GM12891 (cell line): ENCODE results near the gene SSH3.

Source experiments
- DNase-seq: peaks from one replicate; pipeline ENCODE4 v3.0.0; 2011; ENCODE audit warnings: low spot score; ENCODE audit not compliant: insufficient read length
- FAIRE-seq: peaks from 2 replicates; lab custom pipeline; 2011; peaks lifted over from hg19 to GRCh38; lab: Jason Lieb, UNC
- PAX5 ChIP-seq: IDR thresholded peaks from 2 replicates; pipeline ENCODE4 v1.6.1; 2011; ENCODE audit warnings: low read length, moderate library complexity, mild to moderate bottlenecking; ENCODE audit not compliant: insufficient read depth, severe bottlenecking
- POLR2A ChIP-seq: IDR thresholded peaks from 2 replicates; pipeline ENCODE4 v1.6.1; 2011; ENCODE audit warnings: low read depth, low read length, control low read depth
- POLR2AphosphoS5 ChIP-seq: IDR thresholded peaks from 2 replicates; pipeline ENCODE4 v1.6.1; 2011; ENCODE audit warnings: low read depth, low read length, control low read depth
- POU2F2 ChIP-seq: IDR thresholded peaks from 2 replicates; pipeline ENCODE4 v1.6.1; 2011; ENCODE audit warnings: low read depth, mild to moderate bottlenecking, control low read depth, low read length, moderate library complexity
- SPI1 ChIP-seq: IDR thresholded peaks from 2 replicates; pipeline ENCODE4 v1.6.1; 2011; ENCODE audit warnings: low read depth, low read length, control low read depth
- TAF1 ChIP-seq: IDR thresholded peaks from 2 replicates; pipeline ENCODE4 v1.6.1; 2011; ENCODE audit warnings: low read depth, low read length, control low read depth

The SSH3 gene

GRCh38 chr11:67303835-67304411, 593 bp downstream of the SSH3 start:
- FAIRE-seq (no peak), DNase-seq (no peak)
- no peak for TF ChIP-seq POLR2AphosphoS5
- TF ChIP-seq POLR2A, result no peak
- TF ChIP-seq POU2F2, result no peak
- TF ChIP-seq SPI1, result no peak
- no peak for TF ChIP-seq PAX5
- TF ChIP-seq TAF1, result no peak

GRCh38 chr11:67304511-67305113, 1.3 kb downstream of the SSH3 start:
- no peak for FAIRE-seq
- no peak for DNase-seq
- TF ChIP-seq TAF1 (no peak), POLR2AphosphoS5 (no peak), POU2F2 (no peak), SPI1 (no peak), PAX5 (no peak), POLR2A (no peak)

GRCh38 chr11:67306769-67307544, 3.6 kb downstream of the SSH3 start:
- no peak for TF ChIP-seq SPI1
- TF ChIP-seq PAX5, result no peak
- no peak for TF ChIP-seq POLR2AphosphoS5
- no peak for TF ChIP-seq TAF1
- TF ChIP-seq POLR2A, result no peak
- TF ChIP-seq POU2F2, result no peak
- FAIRE-seq (no peak), DNase-seq (no peak)

- no peak for TF ChIP-seq SPI1
- no peak for TF ChIP-seq POU2F2
- DNase-seq (no peak), FAIRE-seq (no peak)
Measured at GRCh38 chr11:67307545-67308001, 4.2 kb downstream of the SSH3 start.

- TF ChIP-seq POU2F2, result no peak
- TF ChIP-seq TAF1, result no peak
- FAIRE-seq (no peak), DNase-seq (no peak)
Measured at GRCh38 chr11:67308031-67308866, 4.9 kb downstream of the SSH3 start.

GRCh38 chr11:67309166-67309565, 5.8 kb downstream of the SSH3 start:
- TF ChIP-seq POLR2A (no peak), SPI1 (no peak), PAX5 (no peak), POLR2AphosphoS5 (no peak), TAF1 (no peak), POU2F2 (no peak)
- FAIRE-seq (no peak), DNase-seq (no peak)

- TF ChIP-seq POLR2A (no peak), PAX5 (no peak), TAF1 (no peak), SPI1 (no peak), POU2F2 (no peak), POLR2AphosphoS5 (no peak)
Measured at GRCh38 chr11:67309661-67310061, 6.3 kb downstream of the SSH3 start.

GRCh38 chr11:67310246-67311050, 7.1 kb downstream of the SSH3 start:
- no peak for FAIRE-seq
- TF ChIP-seq POLR2A (no peak), POLR2AphosphoS5 (no peak), SPI1 (no peak), PAX5 (no peak), POU2F2 (no peak), TAF1 (no peak)
- no peak for DNase-seq

More at GRCh38 chr11:67309661-67310061, 6.3 kb downstream of the SSH3 start:
- DNase-seq, result no peak
- no peak for FAIRE-seq

GRCh38 chr11:67311051-67311555, 7.8 kb downstream of the SSH3 start:
- no peak for FAIRE-seq
- TF ChIP-seq SPI1 (no peak), POLR2A (no peak), POU2F2 (no peak), TAF1 (no peak), POLR2AphosphoS5 (no peak), PAX5 (no peak)
- DNase-seq, result no peak
